Measurements from ENCODE around the gene SDSL.

SDSL gene

DNA sequence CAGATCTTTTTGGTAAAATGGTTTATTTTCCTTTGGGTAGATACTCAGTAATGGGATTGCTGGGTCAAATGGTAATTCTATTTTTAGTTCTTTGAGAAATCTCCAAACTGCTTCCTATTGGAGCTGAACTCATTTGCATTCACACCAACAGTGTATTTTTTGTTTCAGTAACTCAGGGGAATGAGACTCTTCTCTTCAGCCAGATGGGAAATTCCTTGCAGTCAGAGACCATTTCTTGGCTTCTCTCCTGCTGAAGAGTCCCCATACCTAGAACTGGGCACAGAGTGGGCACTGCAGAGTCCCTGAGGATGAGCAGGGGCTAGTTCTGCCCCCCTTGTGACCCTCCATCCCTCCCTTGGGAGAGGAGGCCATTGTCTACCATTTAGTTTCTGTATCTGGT is 10.8 kb downstream of the SDSL start:
- CTCF ChIA-PET, result no interaction called here
- POLR2A ChIA-PET, result no interaction called here
- DNase-seq (ENCODE audit: extremely low spot score), result no peak
- no peak for TF ChIP-seq NFRKB (IDR thresholded peaks at IDR 0.05)
- no peak for TF ChIP-seq L3MBTL2 (conservative IDR thresholded peaks at IDR 0.05)
- TF ChIP-seq ARNT (IDR thresholded peaks at IDR 0.05), result no peak
- no peak for TF ChIP-seq SP1 (IDR thresholded peaks at IDR 0.05)
- TF ChIP-seq FOXK2 (IDR thresholded peaks at IDR 0.05), result no peak
- TF ChIP-seq SUZ12 (IDR thresholded peaks at IDR 0.05), result no peak
- TF ChIP-seq TARDBP (IDR thresholded peaks at IDR 0.05), result no peak
- no peak for TF ChIP-seq ZNF384 (IDR thresholded peaks at IDR 0.05)
- no peak for TF ChIP-seq BHLHE40 (IDR thresholded peaks at IDR 0.05; ENCODE audit: borderline replicate concordance)
- TF ChIP-seq LEF1 (IDR thresholded peaks at IDR 0.05; ENCODE audit: borderline replicate concordance), result no peak
- TF ChIP-seq, protein P1, sequence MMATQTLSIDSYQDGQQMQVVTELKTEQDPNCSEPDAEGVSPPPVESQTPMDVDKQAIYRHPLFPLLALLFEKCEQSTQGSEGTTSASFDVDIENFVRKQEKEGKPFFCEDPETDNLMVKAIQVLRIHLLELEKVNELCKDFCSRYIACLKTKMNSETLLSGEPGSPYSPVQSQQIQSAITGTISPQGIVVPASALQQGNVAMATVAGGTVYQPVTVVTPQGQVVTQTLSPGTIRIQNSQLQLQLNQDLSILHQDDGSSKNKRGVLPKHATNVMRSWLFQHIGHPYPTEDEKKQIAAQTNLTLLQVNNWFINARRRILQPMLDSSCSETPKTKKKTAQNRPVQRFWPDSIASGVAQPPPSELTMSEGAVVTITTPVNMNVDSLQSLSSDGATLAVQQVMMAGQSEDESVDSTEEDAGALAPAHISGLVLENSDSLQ (IDR thresholded peaks at IDR 0.05), result no peak
- no peak for TF ChIP-seq FOXA1 (IDR thresholded peaks at IDR 0.05)
- TF ChIP-seq CTBP1 (IDR thresholded peaks at IDR 0.05; ENCODE audit: borderline replicate concordance), result no peak
- no peak for TF ChIP-seq ELF4 (IDR thresholded peaks at IDR 0.05)
- no peak for TF ChIP-seq HDGF (IDR thresholded peaks at IDR 0.05; ENCODE audit: borderline replicate concordance)
- TF ChIP-seq FOXM1 (IDR thresholded peaks at IDR 0.05; ENCODE audit: borderline replicate concordance), result no peak

DNA sequence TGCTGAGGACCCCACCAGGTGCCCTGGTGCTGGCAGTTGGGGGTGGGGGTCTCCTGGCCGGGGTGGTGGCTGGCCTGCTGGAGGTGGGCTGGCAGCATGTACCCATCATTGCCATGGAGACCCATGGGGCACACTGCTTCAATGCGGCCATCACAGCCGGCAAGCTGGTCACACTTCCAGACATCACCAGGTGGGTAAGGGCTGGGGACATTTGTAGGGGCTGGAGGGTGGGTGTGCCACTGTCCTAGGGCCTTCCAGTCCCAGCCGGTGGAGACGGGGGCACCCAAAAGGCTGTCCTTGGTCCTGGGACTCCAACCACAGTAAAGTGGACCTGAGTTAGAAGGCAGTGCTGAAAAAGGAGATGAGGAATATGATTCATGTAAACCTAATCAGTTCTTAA is 13.2 kb downstream of the SDSL start:
- POLR2A ChIA-PET, result no interaction called here
- CTCF ChIA-PET, result no interaction called here
- no peak for DNase-seq (ENCODE audit: extremely low spot score)
- TF ChIP-seq SUZ12 (IDR thresholded peaks at IDR 0.05), result no peak
- TF ChIP-seq, protein P1 (IDR thresholded peaks at IDR 0.05), result no peak
- no peak for TF ChIP-seq SP1 (IDR thresholded peaks at IDR 0.05)
- no peak for TF ChIP-seq NFRKB (IDR thresholded peaks at IDR 0.05)
- TF ChIP-seq LEF1 (IDR thresholded peaks at IDR 0.05; ENCODE audit: borderline replicate concordance), result no peak
- TF ChIP-seq ARNT (IDR thresholded peaks at IDR 0.05), result no peak
- no peak for TF ChIP-seq BHLHE40 (IDR thresholded peaks at IDR 0.05; ENCODE audit: borderline replicate concordance)
- no peak for TF ChIP-seq ELF4 (IDR thresholded peaks at IDR 0.05)
- no peak for TF ChIP-seq CTBP1 (IDR thresholded peaks at IDR 0.05; ENCODE audit: borderline replicate concordance)
- no peak for TF ChIP-seq FOXM1 (IDR thresholded peaks at IDR 0.05; ENCODE audit: borderline replicate concordance)
- TF ChIP-seq FOXA1 (IDR thresholded peaks at IDR 0.05), result no peak
- TF ChIP-seq L3MBTL2 (conservative IDR thresholded peaks at IDR 0.05), result no peak
- no peak for TF ChIP-seq HDGF (IDR thresholded peaks at IDR 0.05; ENCODE audit: borderline replicate concordance)
- TF ChIP-seq TARDBP (IDR thresholded peaks at IDR 0.05), result no peak

DNA sequence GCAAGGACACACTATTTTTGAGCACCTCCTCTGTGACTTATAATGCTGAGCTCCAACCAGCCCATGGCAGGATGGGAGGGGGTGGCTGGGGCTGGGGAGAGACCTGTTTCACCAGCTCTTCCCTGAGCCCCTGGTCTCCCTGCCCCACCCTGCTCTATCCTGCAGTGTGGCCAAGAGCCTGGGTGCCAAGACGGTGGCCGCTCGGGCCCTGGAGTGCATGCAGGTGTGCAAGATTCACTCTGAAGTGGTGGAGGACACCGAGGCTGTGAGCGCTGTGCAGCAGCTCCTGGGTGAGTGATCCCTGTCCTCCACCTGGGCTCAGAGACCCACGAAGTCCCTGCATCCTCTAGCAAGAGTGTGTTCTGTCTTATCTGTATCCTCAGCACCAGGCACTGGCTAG is 14.4 kb downstream of the SDSL start:
- no peak for DNase-seq (ENCODE audit: extremely low spot score)
- ChIA-PET CTCF (no interaction called here), POLR2A (no interaction called here)
- no peak for TF ChIP-seq ZNF384 (IDR thresholded peaks at IDR 0.05)

DNA sequence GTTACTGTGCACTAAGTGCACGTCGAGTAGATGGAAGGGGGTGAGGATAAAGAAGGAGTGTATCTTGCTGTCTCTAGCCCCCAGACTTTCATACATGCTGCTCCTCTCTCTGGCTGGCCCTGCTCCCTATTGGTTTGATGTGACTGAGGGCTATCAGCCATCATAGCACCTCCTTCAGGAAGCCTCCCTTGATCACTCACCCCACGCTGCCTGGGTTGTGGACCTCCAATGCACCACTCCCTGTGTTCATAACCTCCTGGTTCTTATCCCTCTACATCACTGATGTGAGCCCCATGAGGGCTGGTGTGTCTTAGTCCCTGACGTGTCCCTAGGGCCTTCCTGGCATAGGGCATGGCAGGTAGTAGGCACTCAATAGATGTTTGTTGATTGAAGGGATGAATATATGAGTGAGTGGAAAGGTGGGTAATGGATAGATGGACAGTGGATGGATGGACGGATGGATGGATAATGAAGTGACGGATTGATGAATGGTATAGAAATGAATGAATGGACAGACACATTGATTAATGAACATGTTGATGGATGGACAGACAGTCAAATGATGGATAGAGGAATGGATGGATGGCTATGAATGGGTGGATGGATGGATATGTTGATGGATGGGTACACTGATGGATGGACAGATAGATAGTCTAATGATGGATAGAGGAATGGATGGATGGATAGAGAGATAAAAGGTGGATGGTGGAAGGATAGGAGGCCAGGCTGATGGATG is 15.0 kb downstream of the SDSL start:
- CTCF ChIA-PET, result no interaction called here
- no peak for DNase-seq (ENCODE audit: extremely low spot score)
- POLR2A ChIA-PET, result no interaction called here
- TF ChIP-seq TARDBP (IDR thresholded peaks at IDR 0.05) (0 out of 2 replicates have a peak, but pooled peaks have one; percentile 14), CTBP1 (IDR thresholded peaks at IDR 0.05; ENCODE audit: borderline replicate concordance) (0 out of 2 replicates have a peak, but pooled peaks have one; percentile 21), SP1 (IDR thresholded peaks at IDR 0.05) (no peak)
- TF ChIP-seq, protein P1 (IDR thresholded peaks at IDR 0.05), result peak; percentile 49

DNA sequence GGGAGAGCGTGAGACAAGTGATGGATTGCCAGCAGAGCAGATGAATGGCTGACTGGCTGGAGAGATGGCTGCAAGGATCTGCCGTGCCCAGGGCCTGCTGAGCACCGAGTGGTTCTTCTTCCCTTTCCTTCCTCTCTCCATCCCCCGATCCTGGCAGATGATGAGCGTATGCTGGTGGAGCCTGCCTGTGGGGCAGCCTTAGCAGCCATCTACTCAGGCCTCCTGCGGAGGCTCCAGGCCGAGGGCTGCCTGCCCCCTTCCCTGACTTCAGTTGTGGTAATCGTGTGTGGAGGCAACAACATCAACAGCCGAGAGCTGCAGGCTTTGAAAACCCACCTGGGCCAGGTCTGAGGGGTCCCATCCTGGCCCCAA is 15.5 kb downstream of the SDSL start:
- DNase-seq (ENCODE audit: extremely low spot score), result no peak
- no peak for TF ChIP-seq FOXA1 (IDR thresholded peaks at IDR 0.05)
- no peak for TF ChIP-seq ARNT (IDR thresholded peaks at IDR 0.05)
- no peak for TF ChIP-seq ZNF384 (IDR thresholded peaks at IDR 0.05)
- TF ChIP-seq FOXK2 (IDR thresholded peaks at IDR 0.05), result no peak
- no peak for TF ChIP-seq FOXM1 (IDR thresholded peaks at IDR 0.05; ENCODE audit: borderline replicate concordance)
- TF ChIP-seq NFRKB (IDR thresholded peaks at IDR 0.05), result no peak
- TF ChIP-seq BHLHE40 (IDR thresholded peaks at IDR 0.05; ENCODE audit: borderline replicate concordance), result no peak
- no peak for TF ChIP-seq LEF1 (IDR thresholded peaks at IDR 0.05; ENCODE audit: borderline replicate concordance)
- no peak for TF ChIP-seq CTBP1 (IDR thresholded peaks at IDR 0.05; ENCODE audit: borderline replicate concordance)
- TF ChIP-seq ELF4 (IDR thresholded peaks at IDR 0.05), result no peak
- TF ChIP-seq SUZ12 (IDR thresholded peaks at IDR 0.05), result no peak
- no peak for TF ChIP-seq TARDBP (IDR thresholded peaks at IDR 0.05)
- CTCF ChIA-PET, result no interaction called here
- POLR2A ChIA-PET, result no interaction called here

DNA sequence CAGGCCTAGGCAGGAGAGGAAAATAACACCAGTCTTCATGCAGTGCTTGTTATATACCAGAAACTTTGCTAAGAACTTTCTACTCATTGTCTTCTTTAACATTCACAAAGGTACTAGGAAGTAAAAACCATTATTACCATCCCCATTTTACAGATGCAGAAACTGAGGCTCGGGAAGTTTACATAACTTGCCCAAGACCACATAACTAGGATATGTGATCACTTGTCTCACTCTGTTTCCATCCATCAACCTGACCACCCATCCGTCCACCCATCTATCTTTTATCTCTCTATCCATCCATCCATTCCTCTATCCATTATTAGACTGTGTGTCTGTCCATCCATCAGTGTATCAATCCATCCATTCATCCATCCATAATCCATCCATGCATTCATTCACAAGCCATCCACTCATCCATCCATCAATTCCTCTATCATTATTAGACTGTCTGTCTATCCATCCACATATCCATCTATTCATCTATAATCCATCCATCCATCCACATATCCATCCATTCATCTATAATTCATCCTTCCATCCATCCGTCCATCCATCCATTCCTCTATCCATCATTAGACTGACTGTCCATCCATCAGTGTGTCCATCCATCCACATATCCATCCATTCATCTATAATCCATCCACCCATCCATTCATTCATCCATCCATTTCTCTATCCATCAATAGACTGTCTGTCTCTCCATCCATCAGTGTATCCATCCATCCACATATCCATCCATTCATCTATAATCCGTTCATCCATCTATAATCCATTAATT is 16.5 kb downstream of the SDSL start:
- POLR2A ChIA-PET, result no interaction called here
- CTCF ChIA-PET, result no interaction called here

More for the DNA sequence above, 16.5 kb downstream of the SDSL start:
- no peak for TF ChIP-seq SP1 (IDR thresholded peaks at IDR 0.05)
- no peak for TF ChIP-seq NFRKB (IDR thresholded peaks at IDR 0.05)
- TF ChIP-seq TARDBP (IDR thresholded peaks at IDR 0.05), result no peak
- no peak for TF ChIP-seq FOXM1 (IDR thresholded peaks at IDR 0.05; ENCODE audit: borderline replicate concordance)
- TF ChIP-seq BHLHE40 (IDR thresholded peaks at IDR 0.05; ENCODE audit: borderline replicate concordance), result no peak
- TF ChIP-seq, protein P1 (IDR thresholded peaks at IDR 0.05), result no peak
- no peak for TF ChIP-seq CTBP1 (IDR thresholded peaks at IDR 0.05; ENCODE audit: borderline replicate concordance)
- no peak for TF ChIP-seq ZNF384 (IDR thresholded peaks at IDR 0.05)
- TF ChIP-seq L3MBTL2 (conservative IDR thresholded peaks at IDR 0.05), result no peak
- no peak for TF ChIP-seq LEF1 (IDR thresholded peaks at IDR 0.05; ENCODE audit: borderline replicate concordance)
- no peak for TF ChIP-seq SUZ12 (IDR thresholded peaks at IDR 0.05)
- no peak for TF ChIP-seq FOXK2 (IDR thresholded peaks at IDR 0.05)
- no peak for DNase-seq (ENCODE audit: extremely low spot score)

All from HEK293T (cell line).